Esophagus muscularis mucosa (tissue), 4 donors: ENCODE data around the gene COPS4. TPM values are rescaled to one million over a fixed set of nuclear protein-coding genes. Genes with fewer than 3 reads are reported as not detected.
"Not testable (repeated sequence)": the region's sequence is repeated elsewhere in the genome, so short reads cannot be mapped to it uniquely, and the experiment has no call there.

Experiments
- DNase-seq: peaks from one replicate; pipeline ENCODE4 v3.0.0-alpha.2; 2017; ENCODE audit errors: extremely low spot score
- H3K27ac ChIP-seq, 4 donors: fragments of 200-600 bp; sonication (generic); replicated peaks in 1 of 4; 1 replicate in 3 of 4; 2 replicates in 1 of 4; pipeline ENCODE4 v1.5.1; 2016 to 2019; ENCODE audit warnings: mild to moderate bottlenecking in 1 of 4
- H3K27me3 ChIP-seq, 4 donors: fragments of 200-600 bp; sonication (generic); one replicate each; pipeline versions ENCODE4 v1.5.1 to v1.6.0; 2016 to 2019
- H3K36me3 ChIP-seq, 4 donors: fragments of 200-600 bp; sonication (generic); one replicate each; pipeline ENCODE4 v1.5.1; 2016 to 2019
- H3K4me1 ChIP-seq, 4 donors: fragments of 200-600 bp; sonication (generic); one replicate each; pipeline ENCODE4 v1.5.1; 2016 to 2019
- H3K4me3 ChIP-seq, 4 donors: fragments of 200-600 bp; sonication (generic); 1 replicate in 2 of 4; 2 replicates in 2 of 4; pipeline ENCODE4 v1.5.1; 2016 to 2019; ENCODE audit warnings: mild to moderate bottlenecking in 4 of 4, moderate library complexity in 1 of 4
- H3K9me3 ChIP-seq, 4 donors: fragments of 200-600 bp; sonication (generic); 1 replicate in 3 of 4; 2 replicates in 1 of 4; pipeline ENCODE4 v1.5.1; 2016 to 2019
- EP300 ChIP-seq: sonication (generic); formaldehyde crosslinking; IDR thresholded peaks from one replicate; pipeline ENCODE4 v1.6.1; 2017; ENCODE audit warnings: antibody characterized with exemption
- POLR2A ChIP-seq: fragments of 450-650 bp; IDR thresholded peaks from one replicate; pipeline ENCODE4 v1.6.1; 2017; ENCODE audit warnings: antibody characterized with exemption, moderate library complexity, mild to moderate bottlenecking, low read depth
- POLR2AphosphoS5 ChIP-seq, 2 donors: sonication (generic); formaldehyde crosslinking; IDR thresholded peaks; one replicate each; pipeline ENCODE4 v1.6.1; 2017; ENCODE audit warnings: antibody characterized with exemption in 2 of 2
- WGBS: methylation state at CpG from one replicate; pipeline ENCODE4 v1.1.5; 2018; 5-methylcytosine and 5-hydroxymethylcytosine counted together
- intact Hi-C: fragments of 100-400 bp; cut with DNase I; formaldehyde crosslinking; loops from one replicate; pipeline ENCODE4 v1.15.1; 2023
- total RNA-seq, 4 donors: library from RNA; depleted of rRNA; stranded (reverse); fragments of >200 nt; gene quantifications; one replicate each; pipeline versions ENCODE4 v1.1.0 to v1.2.1, GENCODE V29; 2016
- TF ChIP-seq, protein P1 (sequence below), 3 experiments: fragments of 200-600 bp in 2 of 3; fragments of 450-650 bp in 1 of 3; sonication (generic) in 2 of 3; IDR thresholded peaks; one replicate each; pipeline ENCODE4 v1.5.1; 2017 to 2019; ENCODE audit warnings: antibody characterized with exemption in 3 of 3, mild to moderate bottlenecking in 2 of 3, moderate library complexity in 1 of 3

Gene COPS4
- total RNA-seq, 4 donors from 2014 or later = 54.8 to 63.7 (median 57.7) TPM

DNA sequence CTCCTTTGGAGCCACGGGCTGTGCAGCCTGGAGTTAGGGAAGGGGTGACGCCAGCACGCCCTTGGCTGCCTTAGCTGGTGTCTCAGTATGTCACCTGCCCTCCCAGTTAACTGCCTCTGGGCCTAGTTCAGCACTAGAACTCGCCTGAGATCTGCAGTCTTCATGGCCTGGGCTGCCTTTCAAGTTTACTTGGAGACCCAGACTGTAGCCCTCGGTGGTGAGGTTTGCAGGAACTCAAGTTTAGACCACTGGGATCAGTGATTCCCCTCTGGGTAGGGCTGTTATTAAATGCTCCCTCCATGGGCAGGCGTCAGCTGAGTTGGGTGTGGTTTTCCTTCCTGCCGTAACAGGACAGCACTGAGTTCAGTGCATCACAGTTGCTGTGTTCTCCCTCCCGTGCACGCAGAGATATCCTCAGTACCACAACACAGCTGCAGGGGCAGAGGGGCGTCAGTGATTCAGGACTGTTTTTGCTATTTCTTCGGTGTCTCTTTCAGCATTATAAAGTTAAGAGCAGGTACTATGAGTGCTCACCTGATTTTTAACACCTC lies 49.0 kb downstream of the COPS4 start:
- H3K9me3 ChIP-seq = no peaks in the 10 kb centered on the region
- intact Hi-C loops = no loop called here

DNA sequence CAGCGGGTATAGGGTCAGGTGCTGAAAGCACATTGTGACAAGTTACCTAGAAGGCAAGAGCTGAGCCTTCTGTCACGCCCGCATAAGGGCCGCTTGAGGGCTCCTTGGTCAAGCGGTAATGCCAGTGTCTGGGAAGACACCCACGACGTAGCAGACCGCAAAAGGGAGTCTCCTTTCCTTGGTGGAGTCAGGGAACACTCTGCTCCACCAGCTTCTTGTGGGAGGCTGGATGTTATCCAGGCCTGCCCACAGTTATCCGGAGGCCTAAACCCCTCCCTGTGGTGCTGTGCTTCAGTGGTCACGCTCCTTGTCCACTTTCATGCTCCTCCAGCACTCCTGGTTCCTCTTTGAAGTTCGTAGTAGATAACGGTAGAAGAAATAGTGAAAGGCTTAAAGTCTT lies 50.0 kb downstream of the COPS4 start:
- H3K9me3 ChIP-seq, H3K4me1 ChIP-seq, DNase-seq, H3K4me3 ChIP-seq, H3K36me3 ChIP-seq, intact Hi-C loops, H3K27me3 ChIP-seq, H3K27ac ChIP-seq: not testable (repeated sequence)
- WGBS = 85% methylated on average over 12 of the region's 12 CpGs

More for the DNA sequence above, 49.0 kb downstream of the COPS4 start:
- DNase-seq = no peak
- 70% methylated on average over 10 of the region's 11 CpGs for WGBS
- H3K36me3 ChIP-seq = no peaks in the 10 kb centered on the region
- no peak overlapping the region for H3K4me3 ChIP-seq
- H3K27me3 ChIP-seq = no peaks in the 10 kb centered on the region
- TF ChIP-seq, protein P1, sequence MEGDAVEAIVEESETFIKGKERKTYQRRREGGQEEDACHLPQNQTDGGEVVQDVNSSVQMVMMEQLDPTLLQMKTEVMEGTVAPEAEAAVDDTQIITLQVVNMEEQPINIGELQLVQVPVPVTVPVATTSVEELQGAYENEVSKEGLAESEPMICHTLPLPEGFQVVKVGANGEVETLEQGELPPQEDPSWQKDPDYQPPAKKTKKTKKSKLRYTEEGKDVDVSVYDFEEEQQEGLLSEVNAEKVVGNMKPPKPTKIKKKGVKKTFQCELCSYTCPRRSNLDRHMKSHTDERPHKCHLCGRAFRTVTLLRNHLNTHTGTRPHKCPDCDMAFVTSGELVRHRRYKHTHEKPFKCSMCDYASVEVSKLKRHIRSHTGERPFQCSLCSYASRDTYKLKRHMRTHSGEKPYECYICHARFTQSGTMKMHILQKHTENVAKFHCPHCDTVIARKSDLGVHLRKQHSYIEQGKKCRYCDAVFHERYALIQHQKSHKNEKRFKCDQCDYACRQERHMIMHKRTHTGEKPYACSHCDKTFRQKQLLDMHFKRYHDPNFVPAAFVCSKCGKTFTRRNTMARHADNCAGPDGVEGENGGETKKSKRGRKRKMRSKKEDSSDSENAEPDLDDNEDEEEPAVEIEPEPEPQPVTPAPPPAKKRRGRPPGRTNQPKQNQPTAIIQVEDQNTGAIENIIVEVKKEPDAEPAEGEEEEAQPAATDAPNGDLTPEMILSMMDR (IDR thresholded peaks at IDR 0.05) = no peak
- no peak for TF ChIP-seq POLR2AphosphoS5 (IDR thresholded peaks at IDR 0.05)
- no peak for TF ChIP-seq POLR2A
- TF ChIP-seq EP300 = no peak
- H3K27ac ChIP-seq = no peak overlapping the region
- H3K4me1 ChIP-seq = no peaks in the 10 kb centered on the region

DNA sequence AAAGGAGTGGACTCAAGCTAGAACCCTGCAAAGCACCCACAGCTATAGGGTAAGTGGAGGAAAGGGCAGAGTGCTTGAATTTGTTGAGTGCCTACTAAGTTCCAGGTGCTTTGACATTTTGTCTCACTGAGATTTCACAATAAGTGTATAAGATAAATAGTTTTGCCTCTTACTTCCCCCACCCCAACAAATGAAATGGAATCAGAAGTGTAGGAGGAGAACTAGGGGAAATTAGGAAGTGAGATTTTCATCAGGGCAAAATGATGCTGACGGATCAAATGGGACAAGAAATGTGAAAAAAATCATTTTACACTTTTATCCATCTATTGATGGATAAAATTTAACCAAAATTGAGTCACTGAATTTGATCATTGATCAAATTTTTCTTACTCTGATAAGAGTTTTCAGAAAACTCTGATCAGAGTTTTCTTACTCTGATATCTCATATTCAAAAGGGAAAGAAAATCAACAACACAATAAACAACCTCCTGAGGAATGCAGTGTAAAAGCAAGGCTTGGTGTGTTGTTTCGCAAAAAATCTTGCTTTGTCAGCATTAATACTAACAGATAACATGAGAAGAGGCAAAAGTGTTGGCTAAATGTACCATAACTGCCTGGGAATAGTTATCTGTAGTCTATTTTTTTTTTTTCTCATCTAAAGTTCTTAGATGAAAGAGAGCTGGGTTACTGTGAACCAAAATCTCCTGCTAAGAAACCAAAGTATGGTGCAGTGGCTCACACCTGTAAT lies 54.6 kb downstream of the COPS4 start:
- no peak overlapping the region for H3K4me3 ChIP-seq
- WGBS = 89% methylated on average over 2 of the region's 2 CpGs
- no peak for DNase-seq
- intact Hi-C loops = no loop called here
- no peak overlapping the region for H3K27ac ChIP-seq
- no peaks in the 10 kb centered on the region for H3K4me1 ChIP-seq
- H3K36me3 ChIP-seq = no peaks in the 10 kb centered on the region
- H3K9me3 ChIP-seq = no peaks in the 10 kb centered on the region
- TF ChIP-seq, protein P1 (IDR thresholded peaks at IDR 0.05) = no peak
- TF ChIP-seq POLR2A (no peak), POLR2AphosphoS5 (IDR thresholded peaks at IDR 0.05) (no peak), EP300 (no peak)
- H3K27me3 ChIP-seq = no peaks in the 10 kb centered on the region

DNA sequence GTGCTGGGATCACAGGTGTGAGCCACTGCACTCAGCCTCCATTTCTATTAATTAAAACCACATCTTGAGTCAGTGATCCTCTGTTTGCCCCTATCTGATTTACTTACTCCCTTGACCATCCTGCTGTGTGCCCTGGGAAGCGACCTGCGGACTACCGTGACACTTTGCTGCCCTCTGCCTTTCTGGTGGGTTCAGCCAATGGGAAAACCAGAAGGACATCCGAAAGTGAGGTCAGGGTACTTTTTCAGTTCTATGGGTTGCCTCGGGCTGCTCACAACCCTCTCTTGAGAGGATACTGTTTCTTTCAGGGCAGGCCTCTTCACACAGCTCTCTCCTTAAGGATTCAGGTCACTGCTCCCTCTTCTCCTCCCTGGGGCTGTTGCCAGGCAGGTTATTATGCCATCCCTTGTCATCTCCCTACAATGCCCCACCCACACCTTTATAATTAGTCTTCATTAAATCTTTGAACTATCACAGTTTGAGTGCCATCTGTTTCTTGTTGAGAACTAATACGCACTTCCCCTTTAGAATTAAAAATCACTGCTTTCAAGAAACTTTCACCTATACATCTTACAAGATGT lies 58.2 kb downstream of the COPS4 start:
- WGBS = 66% methylated on average over 6 of the region's 6 CpGs
- Histone ChIP-seq H3K4me3 (no peak overlapping the region), H3K27ac (no peak overlapping the region), H3K9me3 (no peaks in the 10 kb centered on the region), H3K4me1 (no peaks in the 10 kb centered on the region), H3K36me3 (no peaks in the 10 kb centered on the region), H3K27me3 (no peaks in the 10 kb centered on the region)
- TF ChIP-seq EP300 (no peak), POLR2A (no peak), POLR2AphosphoS5 (IDR thresholded peaks at IDR 0.05) (no peak)
- TF ChIP-seq, protein P1 (IDR thresholded peaks at IDR 0.05) = no peak
- intact Hi-C loops = no loop called here
- no peak for DNase-seq

DNA sequence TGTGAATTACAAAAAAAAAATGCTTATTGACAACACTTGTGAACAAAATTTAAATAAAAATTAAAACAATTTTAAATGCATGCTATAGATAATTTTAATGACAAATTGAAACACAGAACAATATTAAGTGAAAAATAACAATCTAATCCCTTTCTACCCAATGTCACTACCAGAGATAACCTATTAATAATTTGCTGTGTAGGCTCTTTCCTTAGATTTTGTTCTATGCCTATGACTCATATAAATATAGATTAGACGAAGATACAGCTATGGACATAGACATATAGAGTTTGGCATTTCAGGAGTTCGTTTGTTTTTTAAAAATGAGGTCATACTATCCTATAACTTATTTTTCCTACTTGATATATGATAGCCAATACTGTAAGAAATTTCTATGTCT lies 61.4 kb downstream of the COPS4 start:
- no peak overlapping the region for H3K4me3 ChIP-seq
- no peak for DNase-seq
- no peak for TF ChIP-seq POLR2A
- TF ChIP-seq, protein P1 (IDR thresholded peaks at IDR 0.05) = no peak
- no peak for TF ChIP-seq EP300
- no peak for TF ChIP-seq POLR2AphosphoS5 (IDR thresholded peaks at IDR 0.05)
- H3K27me3 ChIP-seq = no peaks in the 10 kb centered on the region
- H3K27ac ChIP-seq = no peak overlapping the region
- 77% methylated on average over 2 of the region's 2 CpGs for WGBS
- no peaks in the 10 kb centered on the region for H3K4me1 ChIP-seq
- H3K9me3 ChIP-seq = no peaks in the 10 kb centered on the region
- intact Hi-C loops = no loop called here
- no peaks in the 10 kb centered on the region for H3K36me3 ChIP-seq
